GM12892 (cell line): ENCODE data around the gene UTS2R.

ENCODE experiments used
- DNase-seq: peaks from one replicate; pipeline ENCODE4 v3.0.0; 2011; ENCODE audit not compliant: insufficient read length
- FAIRE-seq: peaks from 2 replicates; lab custom pipeline; 2011; peaks lifted over from hg19 to GRCh38; lab: Jason Lieb, UNC
- POLR2A ChIP-seq: IDR thresholded peaks from 2 replicates; pipeline ENCODE4 v1.6.1; 2011; ENCODE audit warnings: low read depth, low read length, control low read depth
- POLR2AphosphoS5 ChIP-seq: IDR thresholded peaks from 2 replicates; pipeline ENCODE4 v1.6.1; 2011; ENCODE audit warnings: low read depth, low read length, control low read depth
- TAF1 ChIP-seq: IDR thresholded peaks from 2 replicates; pipeline ENCODE4 v1.6.1; 2011; ENCODE audit warnings: low read depth, mild to moderate bottlenecking, control low read depth, low read length, borderline replicate concordance

UTS2R gene

GRCh38 chr17:82328141-82328993, 43.2 kb upstream of the UTS2R start:
- FAIRE-seq: no peak
- DNase-seq: no peak
- no peak for TF ChIP-seq TAF1
- TF ChIP-seq POLR2A: no peak
- no peak for TF ChIP-seq POLR2AphosphoS5

- DNase-seq: no peak
- TF ChIP-seq POLR2A: no peak
- no peak for TF ChIP-seq POLR2AphosphoS5
- TF ChIP-seq TAF1: no peak
- no peak for FAIRE-seq
These were observed 42.5 kb upstream of the UTS2R start for GRCh38 chr17:82328994-82329507.

DNA sequence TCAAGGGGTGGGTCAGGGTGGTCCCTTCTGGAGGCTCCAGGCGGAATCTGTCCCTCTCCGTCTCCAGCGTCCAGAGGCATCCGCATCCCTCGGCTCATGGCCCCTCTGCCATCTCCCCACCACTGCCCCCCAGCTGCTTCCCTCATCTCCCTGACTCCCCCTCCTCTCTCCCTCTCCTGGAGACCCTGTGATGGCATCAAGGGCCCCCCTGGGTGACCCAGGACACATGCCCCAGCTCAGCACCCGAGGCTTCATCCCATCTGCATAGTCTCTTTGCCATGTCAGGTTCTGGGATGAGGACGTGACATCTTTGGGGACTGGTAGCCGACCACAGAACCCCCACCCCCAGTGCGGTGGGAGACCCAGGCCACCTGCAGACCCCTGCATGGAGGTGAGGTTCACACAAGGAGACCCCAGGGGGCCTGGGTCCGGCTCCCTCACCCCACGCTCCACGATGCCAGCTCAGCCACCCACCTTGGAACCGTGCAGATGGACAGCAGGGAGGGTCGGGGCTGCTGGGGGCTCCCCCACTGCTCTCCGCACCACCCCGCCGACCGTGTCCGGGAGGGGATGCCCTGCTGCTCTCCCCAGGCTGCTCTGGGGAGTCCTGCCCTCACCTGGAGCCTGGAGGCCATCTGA, 41.8 kb upstream of the UTS2R start:
- no peak for DNase-seq
- no peak for FAIRE-seq

GRCh38 chr17:82330322-82331239, 41.0 kb upstream of the UTS2R start:
- TF ChIP-seq POLR2AphosphoS5: no peak
- TF ChIP-seq POLR2A: no peak
- no peak for TF ChIP-seq TAF1
- FAIRE-seq (no peak), DNase-seq (peak; percentile 17)

More for the DNA sequence above, 41.8 kb upstream of the UTS2R start:
- no peak for TF ChIP-seq POLR2AphosphoS5
- no peak for TF ChIP-seq POLR2A
- no peak for TF ChIP-seq TAF1

DNA sequence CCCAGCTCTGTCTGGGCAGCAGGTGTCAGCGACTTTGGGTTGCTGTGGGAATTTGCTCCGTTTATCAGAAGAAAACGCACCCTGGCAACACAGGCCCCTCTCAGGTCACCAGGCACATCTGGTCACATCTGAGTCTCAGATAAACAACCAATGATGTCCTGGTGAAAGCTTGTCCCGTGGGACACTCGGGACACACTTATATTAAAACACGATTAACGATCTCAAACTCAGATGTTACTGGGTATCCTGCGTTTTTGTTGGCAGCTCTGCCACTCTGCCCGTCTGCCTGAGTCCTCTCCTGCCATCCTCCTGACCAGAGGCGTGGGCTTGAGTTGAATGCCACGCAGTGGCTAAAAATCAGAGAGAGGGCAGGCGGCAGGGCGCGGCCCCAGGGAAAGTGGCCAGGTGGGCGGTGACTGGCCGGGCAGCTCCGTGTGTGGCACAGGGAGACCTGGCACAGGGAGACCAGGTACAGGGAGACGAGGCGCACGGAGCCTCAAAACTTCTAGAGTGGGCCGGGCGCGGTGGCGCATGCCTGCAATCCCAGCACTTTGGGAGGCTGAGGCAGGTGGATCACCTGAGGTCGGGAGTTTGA, 40.1 kb upstream of the UTS2R start:
- FAIRE-seq: no peak
- TF ChIP-seq TAF1 (no peak), POLR2A (no peak), POLR2AphosphoS5 (no peak)

GRCh38 chr17:82332669-82333278, 38.8 kb upstream of the UTS2R start:
- DNase-seq (no peak), FAIRE-seq (no peak)
- no peak for TF ChIP-seq TAF1
- TF ChIP-seq POLR2A: no peak

More for the DNA sequence above, 40.1 kb upstream of the UTS2R start:
- DNase-seq: no peak

DNA sequence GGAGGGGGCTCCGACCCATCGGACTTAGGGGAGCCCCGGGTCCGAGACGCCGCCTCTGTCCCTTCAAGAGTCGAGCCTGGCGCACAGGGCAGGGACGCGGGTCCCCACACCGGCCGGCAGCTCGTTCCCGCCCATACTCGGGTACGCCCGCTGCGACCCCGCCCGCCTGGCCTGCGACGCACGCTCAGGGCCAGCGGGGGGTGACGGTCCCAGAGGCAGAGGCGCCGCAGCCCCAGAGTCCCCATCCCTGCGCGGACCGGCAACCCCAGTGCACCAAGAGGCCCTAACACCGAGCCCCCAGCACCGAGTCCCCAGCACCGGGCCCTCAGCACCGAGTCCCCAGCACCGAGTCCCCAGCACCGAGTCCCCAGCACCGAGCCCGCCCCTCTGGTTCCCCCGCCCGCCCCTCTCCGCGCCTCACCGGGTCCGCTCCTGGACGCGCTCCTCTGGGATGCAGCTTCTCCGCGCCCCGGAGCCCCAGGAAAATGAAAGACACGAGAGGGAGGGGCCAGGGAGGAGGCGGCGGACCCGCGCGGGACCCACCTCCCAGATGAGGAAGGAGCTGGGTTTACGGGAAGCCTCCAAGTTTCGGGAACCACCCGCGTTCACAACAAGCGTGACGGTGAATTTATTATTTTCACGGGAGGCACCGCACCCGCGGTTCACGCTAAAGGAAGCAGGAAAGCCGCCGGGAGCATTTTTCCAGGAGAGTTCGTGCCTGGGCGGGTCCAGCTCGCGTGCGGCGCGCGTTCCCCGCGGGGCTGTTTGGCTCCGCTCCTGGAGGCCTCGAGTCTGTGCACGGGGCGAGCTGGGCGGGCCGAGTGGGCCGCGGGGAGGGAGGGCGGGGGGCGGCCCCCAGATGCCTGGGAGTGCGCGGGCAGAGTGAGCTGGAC, 38.0 kb upstream of the UTS2R start, which contains the start of gene SECTM1:
TSS of gene SECTM1 (minus strand) at position 488 of the 893 bp plus-strand sequence. CDS start 6,526 bp downstream, outside the sequence.
- no peak for TF ChIP-seq TAF1
- TF ChIP-seq POLR2A: no peak
- TF ChIP-seq POLR2AphosphoS5: no peak
- DNase-seq: no peak
- no peak for FAIRE-seq

DNA sequence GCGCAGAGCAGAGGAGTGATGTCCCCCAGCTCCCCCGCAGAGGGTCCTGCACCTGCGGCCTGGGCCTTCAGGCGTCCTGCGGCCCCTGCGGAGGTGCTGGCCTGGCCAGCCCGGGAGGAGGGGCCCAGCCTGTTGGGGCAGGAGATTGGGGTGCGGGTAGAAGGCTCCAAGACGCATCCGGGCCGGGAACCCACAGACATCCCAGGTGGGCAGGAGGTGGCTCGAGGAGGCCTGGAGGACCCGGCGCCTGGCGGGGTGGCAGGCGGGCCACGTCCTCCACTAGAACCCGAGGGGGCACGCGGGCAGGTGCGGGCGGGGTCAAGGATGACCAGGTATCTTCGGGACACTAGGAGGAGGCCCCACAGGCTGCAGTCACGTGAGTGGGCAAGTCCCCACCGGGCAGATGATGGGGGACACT, 37.4 kb upstream of the UTS2R start:
- no peak for FAIRE-seq
- TF ChIP-seq TAF1: no peak
- no peak for TF ChIP-seq POLR2AphosphoS5
- TF ChIP-seq POLR2A: no peak
- DNase-seq: no peak

DNA sequence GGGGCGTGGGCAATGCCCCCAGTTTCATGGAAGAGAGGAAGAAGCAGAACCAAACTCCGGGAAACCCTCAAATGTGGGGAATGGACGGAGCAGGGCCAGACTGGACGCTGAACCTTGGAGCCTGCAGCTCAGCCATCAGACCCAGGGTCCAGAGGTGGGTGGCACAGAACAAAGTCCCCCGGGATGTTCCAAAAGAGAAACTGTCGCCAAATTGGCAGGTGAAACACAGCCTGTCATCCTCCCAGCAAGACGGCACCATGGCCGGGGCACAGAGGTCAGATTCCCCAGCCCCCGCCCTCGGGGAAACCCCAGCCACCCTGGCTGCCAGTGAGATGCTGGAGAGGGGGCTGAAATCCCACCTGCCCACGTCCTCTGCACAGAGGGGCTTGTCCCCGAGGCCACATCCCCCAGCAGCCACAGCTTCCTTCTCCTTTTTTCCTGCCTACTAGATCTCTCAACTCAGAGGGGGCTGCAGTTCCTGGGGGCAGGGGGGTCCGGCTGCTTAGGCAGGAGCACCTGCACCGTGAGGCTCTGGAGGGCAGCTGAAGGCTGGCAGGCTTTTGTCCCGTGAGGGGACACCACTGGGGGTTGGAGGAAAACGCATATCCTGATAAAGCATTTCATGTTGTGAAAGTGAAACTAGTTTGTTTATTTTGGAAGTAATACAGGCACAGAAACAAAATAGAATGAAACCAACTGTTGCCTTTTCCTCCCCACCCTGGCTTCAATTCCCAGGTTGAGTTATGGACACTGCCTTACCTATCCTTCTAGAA, 36.8 kb upstream of the UTS2R start:
- TF ChIP-seq POLR2A (no peak), POLR2AphosphoS5 (no peak), TAF1 (no peak)
- no peak for FAIRE-seq
- no peak for DNase-seq
